K562 (cell line): ENCODE measurements around the gene PCDH7. TPM values are rescaled to one million over a fixed set of nuclear protein-coding genes. Genes with fewer than 3 reads are reported as not detected.

ENCODE experiments used
- MGA ChIP-seq: fragments of 450-650 bp; IDR thresholded peaks from 2 replicates; pipeline ENCODE4 v1.6.1; 2016; ENCODE audit warnings: mild to moderate bottlenecking, moderate library complexity
- MNT ChIP-seq, 2 experiments: fragments of 450-650 bp; conservative IDR thresholded peaks; 2 replicates each; pipeline ENCODE4 v1.6.1; 2017; ENCODE audit warnings: mild to moderate bottlenecking in 2 of 2, moderate library complexity in 2 of 2
- polyA plus RNA-seq, 8 experiments: library from polyadenylated mRNA; depleted of rRNA in 4 of 8; stranded (reverse) in 5 of 8; unstranded in 3 of 8; fragments of >200 nt; fragmentation: Nextera tagmentation in 2 of 8; fragmentation: Illumina TruSeq in 1 of 8; extraction: Ambion mirVana in 2 of 8; extraction: Trizol in 1 of 8; gene quantifications; 2 replicates each; pipeline versions ENCODE4 v1.2.1 to v1.2.3, GENCODE V29; 2011 to 2014; ENCODE audit warnings: inconsistent platforms in 1 of 8, missing spikeins in 1 of 8
- total RNA-seq, 7 experiments: library from RNA; depleted of rRNA in 6 of 7; stranded (reverse); fragments of >200 nt in 6 of 7; fragmentation: Illumina TruSeq in 2 of 7; extraction: Trizol in 2 of 7; gene quantifications; 2 replicates each; pipeline versions ENCODE4 v1.2.1 to v1.2.3, GENCODE V29; 2011 to 2021; ENCODE audit warnings: low replicate concordance in 1 of 7

PCDH7 gene
- total and polyA plus RNA-seq, 9 of the 15 experiments (the other 6 are each of a cell fraction or from before 2014, with no cell fraction given) = not detected

- TF ChIP-seq MGA (no peak), MNT (conservative IDR thresholded peaks at IDR 0.05) (no peak)
These were observed at the start of gene PCDH7 (continued) for GRCh38 chr4:30720021-30720660.
